Measurements from ENCODE around the gene SLC35E3.

DNA sequence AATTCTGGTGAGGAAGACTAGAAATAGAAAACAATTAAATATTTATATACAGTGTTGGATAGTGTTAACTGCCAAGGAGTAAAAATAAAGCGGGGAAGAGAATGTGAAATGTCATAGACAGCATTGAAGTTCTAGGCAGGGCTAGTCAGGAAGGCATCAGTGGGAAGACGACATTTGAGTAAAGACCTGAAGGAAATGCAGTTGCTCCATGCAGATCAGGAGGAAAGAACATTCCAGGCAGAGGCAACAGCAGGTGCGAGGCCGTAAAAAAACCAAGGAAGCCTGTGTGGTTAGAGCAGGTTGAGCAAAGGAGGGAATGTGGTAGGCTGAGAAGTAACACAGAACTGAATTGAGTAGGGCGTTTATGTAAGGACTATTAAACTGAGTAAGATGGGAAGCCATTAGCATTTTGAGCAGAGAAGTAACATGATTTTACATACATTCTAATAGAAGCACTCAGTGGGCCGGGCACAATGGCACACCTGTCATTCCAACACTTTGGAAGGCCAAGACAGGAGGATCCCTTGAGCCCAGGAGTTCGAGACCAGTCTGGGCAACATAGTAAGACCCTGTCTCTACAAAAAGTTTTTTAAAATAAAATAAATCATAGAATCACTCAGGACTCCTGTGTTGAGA lies 14.9 kb downstream of the SLC35E3 start:
- TF ChIP-seq, protein P1, sequence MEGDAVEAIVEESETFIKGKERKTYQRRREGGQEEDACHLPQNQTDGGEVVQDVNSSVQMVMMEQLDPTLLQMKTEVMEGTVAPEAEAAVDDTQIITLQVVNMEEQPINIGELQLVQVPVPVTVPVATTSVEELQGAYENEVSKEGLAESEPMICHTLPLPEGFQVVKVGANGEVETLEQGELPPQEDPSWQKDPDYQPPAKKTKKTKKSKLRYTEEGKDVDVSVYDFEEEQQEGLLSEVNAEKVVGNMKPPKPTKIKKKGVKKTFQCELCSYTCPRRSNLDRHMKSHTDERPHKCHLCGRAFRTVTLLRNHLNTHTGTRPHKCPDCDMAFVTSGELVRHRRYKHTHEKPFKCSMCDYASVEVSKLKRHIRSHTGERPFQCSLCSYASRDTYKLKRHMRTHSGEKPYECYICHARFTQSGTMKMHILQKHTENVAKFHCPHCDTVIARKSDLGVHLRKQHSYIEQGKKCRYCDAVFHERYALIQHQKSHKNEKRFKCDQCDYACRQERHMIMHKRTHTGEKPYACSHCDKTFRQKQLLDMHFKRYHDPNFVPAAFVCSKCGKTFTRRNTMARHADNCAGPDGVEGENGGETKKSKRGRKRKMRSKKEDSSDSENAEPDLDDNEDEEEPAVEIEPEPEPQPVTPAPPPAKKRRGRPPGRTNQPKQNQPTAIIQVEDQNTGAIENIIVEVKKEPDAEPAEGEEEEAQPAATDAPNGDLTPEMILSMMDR (conservative IDR thresholded peaks at IDR 0.05; ENCODE audit: low read depth in 2 of 2): no peak
- TF ChIP-seq JUNB (IDR thresholded peaks at IDR 0.05; ENCODE audit: unreplicated experiment) (no peak), POLR2AphosphoS5 (IDR thresholded peaks at IDR 0.05; ENCODE audit: low read depth) (no peak), EZH2 (IDR thresholded peaks at IDR 0.05; ENCODE audit: low read depth, unreplicated experiment) (no peak), STAT1 (IDR thresholded peaks at IDR 0.05; ENCODE audit: unreplicated experiment) (no peak), CREB1 (CRISPR knock-in tag; IDR thresholded peaks at IDR 0.05; ENCODE audit: low read depth) (no peak), NANOG (IDR thresholded peaks at IDR 0.05; ENCODE audit: borderline replicate concordance) (no peak), EZH2phosphoT487 (IDR thresholded peaks at IDR 0.05; ENCODE audit: unreplicated experiment) (no peak), ZNF331 (CRISPR knock-in tag; IDR thresholded peaks at IDR 0.05; ENCODE audit: low read depth) (no peak), ZNF114 (CRISPR knock-in tag; IDR thresholded peaks at IDR 0.05) (no peak)
- TF ChIP-seq, protein P2, sequence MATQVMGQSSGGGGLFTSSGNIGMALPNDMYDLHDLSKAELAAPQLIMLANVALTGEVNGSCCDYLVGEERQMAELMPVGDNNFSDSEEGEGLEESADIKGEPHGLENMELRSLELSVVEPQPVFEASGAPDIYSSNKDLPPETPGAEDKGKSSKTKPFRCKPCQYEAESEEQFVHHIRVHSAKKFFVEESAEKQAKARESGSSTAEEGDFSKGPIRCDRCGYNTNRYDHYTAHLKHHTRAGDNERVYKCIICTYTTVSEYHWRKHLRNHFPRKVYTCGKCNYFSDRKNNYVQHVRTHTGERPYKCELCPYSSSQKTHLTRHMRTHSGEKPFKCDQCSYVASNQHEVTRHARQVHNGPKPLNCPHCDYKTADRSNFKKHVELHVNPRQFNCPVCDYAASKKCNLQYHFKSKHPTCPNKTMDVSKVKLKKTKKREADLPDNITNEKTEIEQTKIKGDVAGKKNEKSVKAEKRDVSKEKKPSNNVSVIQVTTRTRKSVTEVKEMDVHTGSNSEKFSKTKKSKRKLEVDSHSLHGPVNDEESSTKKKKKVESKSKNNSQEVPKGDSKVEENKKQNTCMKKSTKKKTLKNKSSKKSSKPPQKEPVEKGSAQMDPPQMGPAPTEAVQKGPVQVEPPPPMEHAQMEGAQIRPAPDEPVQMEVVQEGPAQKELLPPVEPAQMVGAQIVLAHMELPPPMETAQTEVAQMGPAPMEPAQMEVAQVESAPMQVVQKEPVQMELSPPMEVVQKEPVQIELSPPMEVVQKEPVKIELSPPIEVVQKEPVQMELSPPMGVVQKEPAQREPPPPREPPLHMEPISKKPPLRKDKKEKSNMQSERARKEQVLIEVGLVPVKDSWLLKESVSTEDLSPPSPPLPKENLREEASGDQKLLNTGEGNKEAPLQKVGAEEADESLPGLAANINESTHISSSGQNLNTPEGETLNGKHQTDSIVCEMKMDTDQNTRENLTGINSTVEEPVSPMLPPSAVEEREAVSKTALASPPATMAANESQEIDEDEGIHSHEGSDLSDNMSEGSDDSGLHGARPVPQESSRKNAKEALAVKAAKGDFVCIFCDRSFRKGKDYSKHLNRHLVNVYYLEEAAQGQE (IDR thresholded peaks at IDR 0.05; ENCODE audit: unreplicated experiment): no peak
- TF ChIP-seq, protein P3, sequence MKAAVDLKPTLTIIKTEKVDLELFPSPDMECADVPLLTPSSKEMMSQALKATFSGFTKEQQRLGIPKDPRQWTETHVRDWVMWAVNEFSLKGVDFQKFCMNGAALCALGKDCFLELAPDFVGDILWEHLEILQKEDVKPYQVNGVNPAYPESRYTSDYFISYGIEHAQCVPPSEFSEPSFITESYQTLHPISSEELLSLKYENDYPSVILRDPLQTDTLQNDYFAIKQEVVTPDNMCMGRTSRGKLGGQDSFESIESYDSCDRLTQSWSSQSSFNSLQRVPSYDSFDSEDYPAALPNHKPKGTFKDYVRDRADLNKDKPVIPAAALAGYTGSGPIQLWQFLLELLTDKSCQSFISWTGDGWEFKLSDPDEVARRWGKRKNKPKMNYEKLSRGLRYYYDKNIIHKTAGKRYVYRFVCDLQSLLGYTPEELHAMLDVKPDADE (IDR thresholded peaks at IDR 0.05): no peak
- TF ChIP-seq, protein P4, sequence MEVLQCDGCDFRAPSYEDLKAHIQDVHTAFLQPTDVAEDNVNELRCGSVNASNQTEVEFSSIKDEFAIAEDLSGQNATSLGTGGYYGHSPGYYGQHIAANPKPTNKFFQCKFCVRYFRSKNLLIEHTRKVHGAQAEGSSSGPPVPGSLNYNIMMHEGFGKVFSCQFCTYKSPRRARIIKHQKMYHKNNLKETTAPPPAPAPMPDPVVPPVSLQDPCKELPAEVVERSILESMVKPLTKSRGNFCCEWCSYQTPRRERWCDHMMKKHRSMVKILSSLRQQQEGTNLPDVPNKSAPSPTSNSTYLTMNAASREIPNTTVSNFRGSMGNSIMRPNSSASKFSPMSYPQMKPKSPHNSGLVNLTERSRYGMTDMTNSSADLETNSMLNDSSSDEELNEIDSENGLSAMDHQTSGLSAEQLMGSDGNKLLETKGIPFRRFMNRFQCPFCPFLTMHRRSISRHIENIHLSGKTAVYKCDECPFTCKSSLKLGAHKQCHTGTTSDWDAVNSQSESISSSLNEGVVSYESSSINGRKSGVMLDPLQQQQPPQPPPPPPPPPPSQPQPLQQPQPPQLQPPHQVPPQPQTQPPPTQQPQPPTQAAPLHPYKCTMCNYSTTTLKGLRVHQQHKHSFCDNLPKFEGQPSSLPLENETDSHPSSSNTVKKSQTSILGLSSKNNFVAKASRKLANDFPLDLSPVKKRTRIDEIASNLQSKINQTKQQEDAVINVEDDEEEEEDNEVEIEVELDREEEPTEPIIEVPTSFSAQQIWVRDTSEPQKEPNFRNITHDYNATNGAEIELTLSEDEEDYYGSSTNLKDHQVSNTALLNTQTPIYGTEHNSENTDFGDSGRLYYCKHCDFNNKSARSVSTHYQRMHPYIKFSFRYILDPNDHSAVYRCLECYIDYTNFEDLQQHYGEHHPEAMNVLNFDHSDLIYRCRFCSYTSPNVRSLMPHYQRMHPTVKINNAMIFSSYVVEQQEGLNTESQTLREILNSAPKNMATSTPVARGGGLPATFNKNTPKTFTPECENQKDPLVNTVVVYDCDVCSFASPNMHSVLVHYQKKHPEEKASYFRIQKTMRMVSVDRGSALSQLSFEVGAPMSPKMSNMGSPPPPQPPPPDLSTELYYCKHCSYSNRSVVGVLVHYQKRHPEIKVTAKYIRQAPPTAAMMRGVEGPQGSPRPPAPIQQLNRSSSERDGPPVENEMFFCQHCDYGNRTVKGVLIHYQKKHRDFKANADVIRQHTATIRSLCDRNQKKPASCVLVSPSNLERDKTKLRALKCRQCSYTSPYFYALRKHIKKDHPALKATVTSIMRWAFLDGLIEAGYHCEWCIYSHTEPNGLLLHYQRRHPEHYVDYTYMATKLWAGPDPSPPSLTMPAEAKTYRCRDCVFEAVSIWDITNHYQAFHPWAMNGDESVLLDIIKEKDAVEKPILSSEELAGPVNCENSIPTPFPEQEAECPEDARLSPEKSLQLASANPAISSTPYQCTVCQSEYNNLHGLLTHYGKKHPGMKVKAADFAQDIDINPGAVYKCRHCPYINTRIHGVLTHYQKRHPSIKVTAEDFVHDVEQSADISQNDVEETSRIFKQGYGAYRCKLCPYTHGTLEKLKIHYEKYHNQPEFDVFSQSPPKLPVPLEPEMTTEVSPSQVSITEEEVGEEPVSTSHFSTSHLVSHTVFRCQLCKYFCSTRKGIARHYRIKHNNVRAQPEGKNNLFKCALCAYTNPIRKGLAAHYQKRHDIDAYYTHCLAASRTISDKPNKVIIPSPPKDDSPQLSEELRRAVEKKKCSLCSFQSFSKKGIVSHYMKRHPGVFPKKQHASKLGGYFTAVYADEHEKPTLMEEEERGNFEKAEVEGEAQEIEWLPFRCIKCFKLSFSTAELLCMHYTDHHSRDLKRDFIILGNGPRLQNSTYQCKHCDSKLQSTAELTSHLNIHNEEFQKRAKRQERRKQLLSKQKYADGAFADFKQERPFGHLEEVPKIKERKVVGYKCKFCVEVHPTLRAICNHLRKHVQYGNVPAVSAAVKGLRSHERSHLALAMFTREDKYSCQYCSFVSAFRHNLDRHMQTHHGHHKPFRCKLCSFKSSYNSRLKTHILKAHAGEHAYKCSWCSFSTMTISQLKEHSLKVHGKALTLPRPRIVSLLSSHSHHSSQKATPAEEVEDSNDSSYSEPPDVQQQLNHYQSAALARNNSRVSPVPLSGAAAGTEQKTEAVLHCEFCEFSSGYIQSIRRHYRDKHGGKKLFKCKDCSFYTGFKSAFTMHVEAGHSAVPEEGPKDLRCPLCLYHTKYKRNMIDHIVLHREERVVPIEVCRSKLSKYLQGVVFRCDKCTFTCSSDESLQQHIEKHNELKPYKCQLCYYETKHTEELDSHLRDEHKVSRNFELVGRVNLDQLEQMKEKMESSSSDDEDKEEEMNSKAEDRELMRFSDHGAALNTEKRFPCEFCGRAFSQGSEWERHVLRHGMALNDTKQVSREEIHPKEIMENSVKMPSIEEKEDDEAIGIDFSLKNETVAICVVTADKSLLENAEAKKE (CRISPR knock-in tag; IDR thresholded peaks at IDR 0.05): no peak

Measured in GM23338 (cell line).